ENCODE data around the gene MEF2A.
"Not testable (repeated sequence)": the region's sequence is repeated elsewhere in the genome, so short reads cannot be mapped to it uniquely, and the experiment has no call there.

Gene MEF2A

GRCh38 chr15:99657996-99658395 lies 92.2 kb downstream of the MEF2A start:
- DNase-seq, result no peak

DNA sequence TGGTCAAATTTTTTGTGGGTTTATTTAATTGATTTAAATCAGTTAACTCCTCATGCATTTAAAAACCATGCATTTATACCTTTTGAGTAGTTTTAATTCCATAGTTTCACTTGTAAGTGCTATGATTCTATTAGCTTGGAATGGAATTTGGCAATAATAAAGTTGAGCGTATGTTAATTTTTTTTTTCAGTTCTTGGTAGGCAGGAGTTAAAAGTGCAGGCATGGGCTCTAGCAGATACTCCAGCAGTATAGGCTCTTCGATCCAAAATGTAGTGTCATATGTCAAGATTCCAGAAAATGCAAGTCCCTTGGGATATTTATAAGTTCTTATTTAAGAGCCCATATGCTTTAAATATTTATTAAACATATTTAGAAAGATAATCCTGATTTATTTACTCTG lies 97.1 kb downstream of the MEF2A start:
- peak; percentile 4 for DNase-seq

DNA sequence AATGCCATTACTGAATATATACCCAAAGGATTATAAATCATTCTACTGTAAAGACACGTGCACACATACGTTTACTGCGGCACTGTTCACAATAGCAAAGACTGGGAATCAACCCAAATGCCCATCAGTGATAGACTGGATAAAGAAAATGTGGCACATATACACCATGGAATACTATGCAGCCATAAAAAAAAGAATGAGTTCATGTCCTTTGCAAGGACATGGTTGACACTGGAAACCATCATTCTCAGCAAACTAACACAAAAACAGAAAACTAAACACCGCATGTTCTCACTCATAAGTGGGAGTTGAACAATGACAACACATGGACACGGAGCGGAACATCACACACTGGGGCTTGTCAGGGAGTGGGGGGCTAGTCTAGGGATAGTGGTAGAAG lies 100.3 kb downstream of the MEF2A start:
- DNase-seq, result not testable (repeated sequence)

DNA sequence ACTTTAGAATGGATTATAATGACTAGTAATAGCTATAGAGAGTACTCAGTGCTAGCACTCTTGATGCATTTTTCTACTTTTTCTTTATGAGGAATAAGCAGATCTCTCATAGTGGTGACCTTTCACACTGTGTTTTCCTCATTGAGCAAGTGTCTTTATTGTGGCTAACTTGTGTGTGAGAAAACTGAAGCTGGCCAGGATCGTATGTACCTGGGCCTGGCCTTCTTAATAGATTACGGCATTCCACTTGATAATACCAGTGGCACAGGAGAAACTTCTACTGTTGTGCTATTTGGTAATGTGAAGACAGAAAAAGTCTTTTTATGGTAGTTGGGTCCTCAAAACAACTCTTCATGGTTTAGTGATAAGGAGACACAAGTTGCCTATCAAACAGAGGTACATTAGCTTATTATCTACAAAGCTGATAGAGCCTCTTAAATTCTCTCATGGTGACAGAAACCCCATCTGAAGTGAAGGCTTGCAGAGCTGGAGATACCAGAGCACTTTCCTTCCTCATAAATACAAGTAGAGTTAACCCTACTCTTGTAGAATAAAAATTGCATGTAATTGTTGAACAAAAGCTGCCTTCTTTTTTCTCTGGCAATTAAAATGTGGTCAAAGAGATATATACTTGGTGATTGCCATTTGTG lies 102.9 kb downstream of the MEF2A start:
- no peak for DNase-seq

DNA sequence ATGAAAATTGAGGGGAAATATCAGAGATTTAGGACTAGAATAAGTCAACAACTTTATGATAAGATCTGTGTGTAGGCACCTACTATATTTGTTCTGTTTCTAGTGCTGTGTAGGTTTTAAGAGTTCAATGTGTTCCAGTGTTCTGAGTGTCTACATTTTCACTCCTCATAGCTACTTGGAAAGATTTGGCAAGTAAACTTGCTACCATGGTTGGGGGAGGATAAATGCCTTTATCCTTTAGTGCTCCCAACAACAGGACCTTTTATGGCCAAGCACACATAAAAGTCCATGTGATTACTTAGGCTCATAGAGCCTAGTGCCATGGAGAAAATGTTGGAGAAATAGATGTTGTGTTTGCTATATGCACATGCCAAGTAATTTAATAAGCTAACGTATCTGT lies 103.5 kb downstream of the MEF2A start:
- DNase-seq, result no peak

DNA sequence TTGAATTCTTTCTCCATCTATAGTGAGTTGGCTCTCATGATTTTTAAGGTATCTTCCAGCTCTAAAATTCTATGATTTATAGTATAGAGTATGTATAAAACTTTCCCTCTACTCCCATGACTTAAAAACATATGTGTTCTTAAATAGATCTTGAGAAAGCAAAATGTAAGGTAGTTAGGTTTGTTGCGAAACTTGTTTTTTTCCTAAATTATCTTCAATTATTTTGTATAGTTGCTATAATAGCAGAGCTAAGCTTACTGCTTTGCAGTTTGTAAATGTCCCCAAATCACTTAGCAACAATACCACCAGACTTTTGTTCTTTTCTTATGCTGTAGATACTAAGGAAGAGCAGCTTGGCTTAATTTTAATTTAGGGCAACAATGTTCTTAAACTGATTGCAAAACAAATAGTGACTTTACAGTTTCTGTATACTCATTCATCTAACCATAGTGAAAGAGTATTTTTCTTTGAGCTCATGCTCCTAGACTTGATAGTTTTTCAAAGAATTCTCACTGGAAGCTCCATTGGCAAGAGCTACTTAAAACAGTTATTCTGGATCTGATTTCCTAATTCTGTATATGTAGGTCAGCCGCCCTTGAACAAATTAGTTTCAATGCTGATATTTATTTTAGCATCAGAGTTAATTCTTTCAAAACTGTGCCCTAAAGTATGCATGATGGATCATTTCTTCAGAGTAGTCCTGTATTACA lies 106.3 kb downstream of the MEF2A start:
- DNase-seq, result no peak

- DNase-seq, result no peak
Measured at GRCh38 chr15:99673111-99673510, 107.3 kb downstream of the MEF2A start.

GRCh38 chr15:99674279-99674678 lies 108.5 kb downstream of the MEF2A start:
- DNase-seq, result no peak

DNA sequence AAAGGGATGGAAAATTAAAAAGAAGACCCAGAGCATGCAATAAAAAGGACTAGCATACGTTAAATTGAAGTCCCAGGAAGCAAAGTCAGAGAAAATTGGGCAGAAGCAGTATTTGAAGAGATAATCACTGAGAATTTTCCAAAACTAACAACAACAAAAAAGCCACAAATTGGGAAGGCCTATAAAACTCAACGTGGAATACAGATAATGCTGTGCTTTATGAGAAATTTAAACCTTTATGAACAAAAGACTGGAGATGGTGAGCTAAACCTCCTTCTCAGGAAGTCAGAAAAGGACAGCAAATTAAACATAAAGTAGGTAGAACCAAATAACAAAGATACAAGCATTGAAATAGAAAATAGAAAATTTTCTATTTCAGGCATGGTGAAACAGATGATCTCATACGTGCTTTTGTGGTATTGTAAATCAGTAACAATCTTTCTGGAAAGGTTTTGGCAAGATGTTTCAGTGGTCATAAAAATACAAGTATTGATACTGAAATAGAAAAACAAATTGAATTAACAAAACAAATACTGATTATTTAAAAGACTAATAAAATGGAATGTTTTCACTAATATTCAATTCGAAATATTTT lies 111.9 kb downstream of the MEF2A start:
- no peak for DNase-seq

GRCh38 chr15:99680276-99680675 lies 114.5 kb downstream of the MEF2A start:
- no peak for DNase-seq

- no peak for DNase-seq
Measured at GRCh38 chr15:99681990-99682389, 116.2 kb downstream of the MEF2A start.

DNA sequence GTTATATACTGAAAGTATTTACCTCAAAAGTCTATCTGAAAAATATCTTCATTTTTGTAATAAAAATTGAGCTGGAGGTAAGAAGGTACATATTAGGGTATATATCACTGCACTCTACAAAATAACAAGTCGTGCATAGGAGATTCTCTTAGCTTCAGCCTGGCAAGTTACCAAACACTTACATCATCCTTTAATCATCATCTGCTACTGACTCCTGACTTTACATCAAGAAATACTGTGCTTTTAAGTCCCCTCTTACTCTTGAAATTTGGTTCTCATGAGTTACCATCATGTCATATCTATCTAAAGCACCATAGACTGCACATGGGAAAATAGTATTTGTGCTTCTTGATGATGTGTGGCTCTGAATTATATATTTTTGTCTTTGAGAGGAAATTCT lies 116.7 kb downstream of the MEF2A start:
- peak; percentile 73 for DNase-seq

DNA sequence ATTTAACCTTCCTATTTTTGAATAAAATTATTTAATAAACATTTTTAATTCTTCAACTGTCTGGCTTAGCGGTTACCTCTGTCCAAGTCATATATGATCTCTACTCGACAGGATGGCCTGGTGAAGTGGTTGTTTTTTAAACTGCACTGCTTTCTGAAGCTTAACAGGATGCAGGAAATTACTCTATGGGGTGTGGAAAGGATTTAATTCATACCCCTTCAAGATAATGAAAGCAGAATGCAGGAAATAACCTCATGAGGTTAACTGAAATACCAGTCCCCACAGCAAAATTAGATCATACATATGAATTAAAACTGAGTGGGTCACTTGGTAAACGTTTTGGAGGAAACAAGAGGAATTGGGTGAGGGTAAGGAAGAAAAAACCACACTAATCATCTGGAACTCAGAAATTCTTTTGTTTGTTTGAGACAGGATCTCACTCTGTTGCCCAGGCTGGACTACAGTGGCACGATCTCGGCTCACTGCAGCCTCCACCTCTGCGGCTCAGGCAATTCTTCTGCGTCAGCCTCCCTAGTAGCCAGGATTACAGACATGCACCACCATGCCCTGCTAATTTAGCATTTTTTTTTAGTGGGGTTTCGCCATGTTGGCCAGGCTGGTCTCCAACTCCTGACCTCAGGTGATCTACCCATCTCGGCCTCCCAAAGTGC lies 117.4 kb downstream of the MEF2A start:
- DNase-seq, result no peak

- DNase-seq, result no peak
Measured at GRCh38 chr15:99686290-99686689, 120.5 kb downstream of the MEF2A start.

DNA sequence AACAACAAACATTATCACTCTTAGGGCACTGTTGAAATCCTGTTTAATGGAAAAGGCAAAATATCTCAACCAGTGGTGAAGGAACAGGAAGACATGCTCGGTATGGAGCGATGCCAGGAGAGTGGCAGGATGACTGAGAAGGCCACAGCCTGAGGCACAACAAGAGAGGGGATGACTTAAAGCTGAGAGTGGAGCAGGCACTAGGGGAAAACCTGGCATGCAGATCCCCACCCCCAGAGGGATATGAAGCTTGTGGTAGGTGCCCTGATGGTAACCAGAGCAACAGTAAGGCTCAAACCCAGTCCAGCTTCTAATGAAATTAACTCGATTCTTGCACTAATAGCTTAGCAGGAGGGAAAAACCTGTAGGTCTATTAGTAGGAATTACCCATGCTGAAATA lies 127.0 kb downstream of the MEF2A start:
- DNase-seq, result no peak

GRCh38 chr15:99696096-99696495 lies 130.3 kb downstream of the MEF2A start:
- DNase-seq, result no peak

- no peak for DNase-seq
Measured at GRCh38 chr15:99702895-99703602, 137.3 kb downstream of the MEF2A start.

DNA sequence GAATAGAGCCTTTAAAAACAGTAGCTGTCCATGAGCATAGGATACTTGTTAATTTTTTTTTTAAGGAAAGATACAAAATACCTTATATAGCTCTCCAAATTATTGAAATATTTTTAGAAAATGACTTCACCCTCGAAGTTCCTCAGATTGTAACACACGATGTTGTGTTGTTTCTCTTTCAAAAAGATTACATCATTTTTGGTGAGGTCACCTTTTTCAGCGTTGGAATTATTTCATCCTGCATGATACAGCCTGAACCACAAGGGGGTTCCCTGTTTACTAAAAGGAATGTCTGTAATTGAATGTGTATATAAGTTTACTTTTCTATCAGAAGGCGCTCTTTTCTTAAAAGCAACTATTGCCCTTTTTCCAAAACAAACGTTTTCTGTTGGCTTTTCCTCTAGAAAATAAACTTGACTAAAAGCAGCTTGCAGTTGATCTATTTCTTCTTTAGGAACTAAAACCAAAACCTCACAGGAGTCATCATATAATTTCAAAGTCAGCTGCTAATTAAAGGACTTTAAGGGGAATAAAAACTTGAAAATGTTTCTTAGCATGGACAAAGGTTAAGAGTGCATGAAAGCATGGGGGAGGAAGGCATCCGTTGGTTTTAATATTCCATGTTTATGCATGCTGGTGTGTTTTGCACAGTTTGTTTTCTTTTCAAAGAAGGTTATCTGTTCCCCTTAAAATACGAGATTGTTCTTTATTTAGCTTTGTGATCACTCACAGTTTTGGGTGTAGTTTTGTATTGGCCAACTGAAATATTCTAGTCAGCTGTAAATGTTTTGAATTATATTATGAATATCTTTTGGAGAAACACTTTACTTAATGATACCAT lies 138.0 kb downstream of the MEF2A start:
- DNase-seq, result peak; percentile 36

GRCh38 chr15:99704444-99704838 lies 138.7 kb downstream of the MEF2A start:
- peak; percentile 83 for DNase-seq

DNA sequence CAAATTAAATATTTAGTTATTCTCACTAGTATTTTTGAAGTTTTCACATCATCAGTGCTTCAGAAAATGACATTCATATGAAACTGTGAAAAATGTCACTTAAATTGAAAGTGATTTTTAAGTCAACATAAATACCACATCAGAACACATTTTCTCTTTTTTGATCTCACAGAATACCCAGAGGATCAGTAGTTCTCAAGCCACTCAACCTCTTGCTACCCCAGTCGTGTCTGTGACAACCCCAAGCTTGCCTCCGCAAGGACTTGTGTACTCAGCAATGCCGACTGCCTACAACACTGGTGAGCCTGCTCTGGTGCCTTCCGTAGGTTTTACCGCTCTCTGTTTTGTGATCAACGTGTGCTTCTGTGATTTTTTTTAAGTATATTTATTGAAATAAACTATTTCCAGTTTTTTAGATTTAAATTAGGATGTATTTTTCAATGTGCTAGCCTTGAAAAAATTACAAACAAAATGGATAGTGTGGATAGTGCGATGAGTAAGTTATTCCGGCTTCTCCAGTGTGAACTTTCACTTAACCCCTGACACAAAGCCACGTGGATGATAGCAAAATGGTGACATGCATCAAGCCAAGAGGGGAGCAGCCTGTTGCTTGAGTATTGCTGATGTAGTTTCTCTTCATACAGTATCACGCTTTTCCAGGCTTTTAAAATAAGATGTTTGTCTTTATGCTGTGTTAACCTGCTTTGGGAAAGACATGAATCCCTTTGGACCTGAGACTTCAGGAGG lies 140.9 kb downstream of the MEF2A start:
- DNase-seq, result no peak

DNA sequence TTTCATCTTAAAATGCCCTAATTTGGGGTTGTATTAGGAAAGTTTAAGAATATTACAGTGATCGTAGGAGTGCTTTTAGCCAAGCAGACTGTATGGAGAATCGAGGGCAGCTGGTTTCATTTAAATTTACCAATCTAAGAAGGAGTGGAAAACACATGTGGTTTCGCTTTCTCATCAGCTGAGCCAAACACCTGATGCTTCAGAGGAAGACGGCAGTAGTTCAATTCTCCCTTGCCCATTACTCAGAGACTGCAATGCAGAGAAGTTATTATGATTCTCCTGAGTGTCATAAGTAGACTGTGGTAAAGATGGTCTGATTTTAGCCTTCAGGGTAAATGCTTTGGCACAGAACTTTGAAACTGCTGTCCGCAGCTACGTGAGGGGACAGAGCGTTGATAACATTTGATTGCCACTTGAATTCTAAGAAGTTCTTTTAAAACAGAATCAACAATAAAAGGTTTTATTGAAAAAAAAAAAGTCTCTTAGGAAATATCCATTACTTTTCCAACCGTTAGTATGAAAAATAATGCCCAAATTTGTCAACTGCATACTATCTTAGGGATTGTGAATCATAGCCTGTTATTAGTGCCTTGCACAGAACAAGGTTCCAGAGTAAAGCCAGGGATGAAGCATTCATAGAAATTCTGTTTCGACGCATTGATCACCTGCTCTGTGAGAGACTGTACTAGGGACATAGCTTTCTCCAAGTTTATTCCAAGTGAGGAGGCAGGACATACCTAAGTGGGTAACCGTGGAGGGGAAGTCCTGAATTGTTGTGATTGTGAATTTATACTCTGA lies 141.9 kb downstream of the MEF2A start:
- no peak for DNase-seq
